ENCODE data around the gene GTPBP8.

DNA sequence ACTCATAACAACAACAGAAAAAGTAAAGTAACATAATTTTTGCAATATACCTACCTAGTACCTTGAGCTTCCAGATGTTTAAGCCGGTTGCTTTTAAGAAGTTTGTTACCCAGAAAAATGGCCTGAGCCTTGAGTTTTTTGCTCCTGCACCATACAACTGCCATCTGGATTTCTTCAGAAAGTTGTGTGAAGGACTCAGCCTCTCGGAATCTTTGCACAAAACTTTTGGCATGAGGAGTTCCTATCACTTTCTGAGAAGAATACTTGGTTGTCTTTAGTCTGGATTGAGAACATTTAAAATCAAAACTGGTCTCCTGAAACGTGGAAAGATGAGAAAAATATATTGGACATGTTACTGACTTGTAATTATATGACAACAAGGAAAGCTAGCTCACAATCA, 17.3 kb downstream of the GTPBP8 start:
- TF ChIP-seq CTCF (tag by site-specific recombination; IDR thresholded peaks at IDR 0.05) (no peak), ZNF302 (tag by site-specific recombination; IDR thresholded peaks at IDR 0.05; ENCODE audit: low read depth) (no peak), GLIS1 (tag by site-specific recombination; IDR thresholded peaks at IDR 0.05) (no peak), SP7 (tag by site-specific recombination; IDR thresholded peaks at IDR 0.05) (no peak), ZNF214 (tag by site-specific recombination; IDR thresholded peaks at IDR 0.05; ENCODE audit: borderline replicate concordance) (no peak), SP3 (tag by site-specific recombination; IDR thresholded peaks at IDR 0.05) (no peak), ZNF433 (tag by site-specific recombination; IDR thresholded peaks at IDR 0.05; ENCODE audit: low read depth) (no peak), ZNF266 (tag by site-specific recombination; IDR thresholded peaks at IDR 0.05; ENCODE audit: low read depth) (no peak), ZFP41 (tag by site-specific recombination; IDR thresholded peaks at IDR 0.05; ENCODE audit: borderline replicate concordance) (no peak), ZNF529 (tag by site-specific recombination; IDR thresholded peaks at IDR 0.05; ENCODE audit: insufficient replicate concordance) (no peak), ZNF513 (tag by site-specific recombination; IDR thresholded peaks at IDR 0.05) (no peak), ZNF558 (tag by site-specific recombination; IDR thresholded peaks at IDR 0.05) (no peak)
- TF ChIP-seq, protein P1, sequence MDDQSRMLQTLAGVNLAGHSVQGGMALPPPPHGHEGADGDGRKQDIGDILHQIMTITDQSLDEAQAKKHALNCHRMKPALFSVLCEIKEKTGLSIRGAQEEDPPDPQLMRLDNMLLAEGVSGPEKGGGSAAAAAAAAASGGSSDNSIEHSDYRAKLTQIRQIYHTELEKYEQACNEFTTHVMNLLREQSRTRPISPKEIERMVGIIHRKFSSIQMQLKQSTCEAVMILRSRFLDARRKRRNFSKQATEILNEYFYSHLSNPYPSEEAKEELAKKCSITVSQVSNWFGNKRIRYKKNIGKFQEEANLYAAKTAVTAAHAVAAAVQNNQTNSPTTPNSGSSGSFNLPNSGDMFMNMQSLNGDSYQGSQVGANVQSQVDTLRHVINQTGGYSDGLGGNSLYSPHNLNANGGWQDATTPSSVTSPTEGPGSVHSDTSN (CRISPR knock-in tag; IDR thresholded peaks at IDR 0.05), result no peak

Data from HEK293 (cell line).